ENCODE measurements around the gene GRAP. TPM values are rescaled to one million over a fixed set of nuclear protein-coding genes. Genes with fewer than 3 reads are reported as not detected.

The GRAP gene
- total RNA-seq, 2 donors from 2014 or later = 1.6 to 3.2 TPM

DNA sequence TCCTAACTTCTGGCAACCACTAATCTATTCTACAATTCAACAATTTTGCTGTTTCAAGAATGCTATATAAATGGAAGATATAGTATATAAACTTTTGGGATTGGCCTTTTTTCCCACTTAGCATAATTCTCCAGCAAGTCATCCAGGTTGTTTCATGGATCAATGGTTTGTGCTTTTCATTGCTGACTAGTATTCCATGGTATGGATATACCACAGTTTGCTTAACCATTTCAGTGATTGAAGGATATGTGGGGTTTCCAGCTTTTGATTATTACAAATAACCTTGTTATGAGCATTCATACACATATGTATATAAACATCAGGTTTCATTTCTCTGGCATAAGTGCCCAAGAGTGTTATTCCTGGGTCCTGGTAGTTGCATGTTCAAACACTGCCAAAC, 40.1 kb downstream of the GRAP start:
- DNase-seq (ENCODE audit: low spot score) (no peak), ATAC-seq (ENCODE audit: insufficient number of reproducible peaks, low FRiP score, low read depth) (no peak)
- Histone ChIP-seq H3K27me3 (replicated peaks; ENCODE audit: insufficient read depth) (no peaks in the 10 kb centered on the region), H3K4me1 (ENCODE audit: control insufficient read depth in 1 of 2, low read depth in 2 of 2) (peaks cover 7 to 26% of the 10 kb centered on the region in 2 donors), H3K36me3 (no peaks in the 10 kb centered on the region), H3K4me3 (no peak overlapping the region), H3K9me3 (no peaks in the 10 kb centered on the region), H3K27ac (no peak overlapping the region)
- TF ChIP-seq, protein P1, sequence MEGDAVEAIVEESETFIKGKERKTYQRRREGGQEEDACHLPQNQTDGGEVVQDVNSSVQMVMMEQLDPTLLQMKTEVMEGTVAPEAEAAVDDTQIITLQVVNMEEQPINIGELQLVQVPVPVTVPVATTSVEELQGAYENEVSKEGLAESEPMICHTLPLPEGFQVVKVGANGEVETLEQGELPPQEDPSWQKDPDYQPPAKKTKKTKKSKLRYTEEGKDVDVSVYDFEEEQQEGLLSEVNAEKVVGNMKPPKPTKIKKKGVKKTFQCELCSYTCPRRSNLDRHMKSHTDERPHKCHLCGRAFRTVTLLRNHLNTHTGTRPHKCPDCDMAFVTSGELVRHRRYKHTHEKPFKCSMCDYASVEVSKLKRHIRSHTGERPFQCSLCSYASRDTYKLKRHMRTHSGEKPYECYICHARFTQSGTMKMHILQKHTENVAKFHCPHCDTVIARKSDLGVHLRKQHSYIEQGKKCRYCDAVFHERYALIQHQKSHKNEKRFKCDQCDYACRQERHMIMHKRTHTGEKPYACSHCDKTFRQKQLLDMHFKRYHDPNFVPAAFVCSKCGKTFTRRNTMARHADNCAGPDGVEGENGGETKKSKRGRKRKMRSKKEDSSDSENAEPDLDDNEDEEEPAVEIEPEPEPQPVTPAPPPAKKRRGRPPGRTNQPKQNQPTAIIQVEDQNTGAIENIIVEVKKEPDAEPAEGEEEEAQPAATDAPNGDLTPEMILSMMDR (IDR thresholded peaks at IDR 0.05) = no peak

DNA sequence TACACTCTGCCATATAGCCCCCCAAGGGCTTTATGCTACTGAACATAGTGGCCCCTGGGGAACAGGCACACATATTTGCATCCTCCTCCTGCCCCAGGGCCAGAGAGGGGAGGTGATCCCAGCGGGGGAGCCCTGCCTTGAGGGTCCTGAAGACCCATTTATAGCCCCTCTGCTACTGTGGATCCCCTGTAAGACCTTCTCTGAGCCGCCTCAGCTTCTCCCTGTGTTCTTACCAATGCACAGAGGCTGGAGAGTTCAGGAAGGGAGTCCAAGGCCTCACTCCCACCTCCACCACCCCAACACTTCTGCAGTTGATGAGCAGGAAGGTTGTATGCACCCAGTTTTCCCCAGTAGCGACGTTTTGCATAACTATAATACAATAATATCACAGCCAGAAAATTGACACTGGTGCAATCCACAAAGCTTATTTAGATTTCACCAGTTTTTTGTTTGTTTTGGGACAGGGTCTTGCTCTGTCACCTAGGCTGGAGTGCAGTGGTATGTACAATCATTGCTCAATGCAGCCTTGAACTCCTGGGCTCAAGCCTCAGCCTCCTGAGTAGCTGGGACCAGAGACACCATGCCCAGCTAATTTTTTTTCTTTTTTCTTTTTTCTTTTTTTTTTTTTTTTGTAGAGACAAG, 40.8 kb downstream of the GRAP start:
- Histone ChIP-seq H3K36me3 (no peaks in the 10 kb centered on the region), H3K27ac (no peak overlapping the region), H3K27me3 (replicated peaks; ENCODE audit: insufficient read depth) (no peaks in the 10 kb centered on the region), H3K9me3 (no peaks in the 10 kb centered on the region), H3K4me3 (no peak overlapping the region), H3K4me1 (ENCODE audit: control insufficient read depth in 1 of 2, low read depth in 2 of 2) (peaks cover 7 to 26% of the 10 kb centered on the region in 2 donors)
- ATAC-seq (ENCODE audit: insufficient number of reproducible peaks, low FRiP score, low read depth) (no peak), DNase-seq (ENCODE audit: low spot score) (no peak)
- TF ChIP-seq, protein P1 (IDR thresholded peaks at IDR 0.05) = no peak

DNA sequence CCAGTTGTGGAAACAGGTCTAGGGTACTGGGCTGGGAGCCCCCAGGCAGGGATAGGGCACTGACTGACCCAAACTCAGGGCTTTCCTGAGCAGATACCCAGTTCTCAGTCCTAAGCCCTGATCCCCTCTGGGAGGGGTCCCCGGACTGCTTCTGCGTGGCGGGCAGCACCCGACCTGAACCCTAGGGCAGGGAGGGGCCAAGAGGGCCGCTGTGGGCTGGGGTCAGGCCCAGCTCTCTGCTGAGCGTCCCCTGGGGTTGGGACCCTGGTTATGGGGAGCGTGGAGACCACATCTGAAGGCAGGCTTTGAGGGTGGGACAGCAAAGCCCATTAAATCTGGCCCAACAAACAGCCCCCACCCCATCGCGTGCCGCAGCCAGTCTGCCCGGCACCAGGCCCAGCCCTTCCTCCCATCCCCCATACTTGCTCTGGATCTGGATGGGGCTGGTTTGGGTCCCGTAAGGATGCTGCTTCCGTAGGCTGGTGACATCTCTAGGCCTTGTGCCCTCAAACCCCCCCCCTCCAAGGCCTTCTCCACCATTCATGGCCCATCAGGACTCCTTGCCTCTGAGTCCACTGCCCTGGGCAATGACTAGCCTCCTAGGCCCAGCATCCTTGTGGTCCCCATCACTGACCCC, 41.5 kb downstream of the GRAP start:
- no peaks in the 10 kb centered on the region for H3K27me3 ChIP-seq (replicated peaks; ENCODE audit: insufficient read depth)
- no peaks in the 10 kb centered on the region for H3K9me3 ChIP-seq
- H3K27ac ChIP-seq = peak overlapping the region; percentile 34 to 77
- ATAC-seq (ENCODE audit: insufficient number of reproducible peaks, low FRiP score, low read depth) (no peak), DNase-seq (ENCODE audit: low spot score) (no peak)
- H3K36me3 ChIP-seq = no peaks in the 10 kb centered on the region
- peaks cover 7 to 26% of the 10 kb centered on the region in 2 donors for H3K4me1 ChIP-seq (ENCODE audit: control insufficient read depth in 1 of 2, low read depth in 2 of 2)
- H3K4me3 ChIP-seq = peak overlapping the region; percentile 93
- TF ChIP-seq, protein P1 (IDR thresholded peaks at IDR 0.05) = no peak

- TF ChIP-seq, protein P1 (IDR thresholded peaks at IDR 0.05) = no peak
- peak; percentile 81 for DNase-seq (ENCODE audit: low spot score)
Measured at GRCh38 chr17:19004421-19005136, 42.2 kb downstream of the GRAP start, which contains the start of gene FAM83G. Gene FAM83G (minus strand): TSS chr17:19004764. CDS start chr17:19004041, 723 bp downstream.

More at GRCh38 chr17:19004421-19005136, 42.2 kb downstream of the GRAP start, which contains the start of gene FAM83G:
- peak within 1 kb of the TSS; percentile 77 to 78 for H3K27ac ChIP-seq
- H3K9me3 ChIP-seq = no peaks in the 10 kb centered on the region
- ATAC-seq (ENCODE audit: insufficient number of reproducible peaks, low FRiP score, low read depth) = peak; percentile 74
- peak within 1 kb of the TSS; percentile 93 for H3K4me3 ChIP-seq
- H3K27me3 ChIP-seq (replicated peaks; ENCODE audit: insufficient read depth) = no peaks in the 10 kb centered on the region
- peaks cover 7 to 26% of the 10 kb centered on the region in 2 donors for H3K4me1 ChIP-seq (ENCODE audit: control insufficient read depth in 1 of 2, low read depth in 2 of 2)
- H3K36me3 ChIP-seq = no peaks in the 10 kb centered on the region

All from thoracic aorta (tissue), 2 donors.